ENCODE data around the gene EHHADH.

EHHADH gene

DNA sequence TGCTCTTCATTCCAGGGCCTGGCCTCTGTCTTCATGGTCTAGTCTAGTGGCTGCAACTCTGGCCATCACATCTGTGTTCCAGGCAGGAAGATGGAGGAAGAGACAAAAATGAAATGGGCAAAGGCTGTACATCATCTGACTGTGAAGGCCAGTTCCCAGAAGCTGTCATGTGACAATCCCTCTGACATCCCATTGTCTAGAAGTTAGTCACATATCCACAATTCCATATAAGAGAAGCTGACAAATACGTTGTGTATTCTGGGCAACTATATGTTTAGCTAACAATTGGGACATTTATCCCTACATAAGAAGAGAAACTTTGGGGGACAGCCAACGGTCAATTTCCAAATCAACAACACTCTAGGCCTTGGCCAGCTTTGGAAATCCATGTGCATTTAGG, 66.5 kb downstream of the EHHADH start:
- DNase-seq: no peak

DNA sequence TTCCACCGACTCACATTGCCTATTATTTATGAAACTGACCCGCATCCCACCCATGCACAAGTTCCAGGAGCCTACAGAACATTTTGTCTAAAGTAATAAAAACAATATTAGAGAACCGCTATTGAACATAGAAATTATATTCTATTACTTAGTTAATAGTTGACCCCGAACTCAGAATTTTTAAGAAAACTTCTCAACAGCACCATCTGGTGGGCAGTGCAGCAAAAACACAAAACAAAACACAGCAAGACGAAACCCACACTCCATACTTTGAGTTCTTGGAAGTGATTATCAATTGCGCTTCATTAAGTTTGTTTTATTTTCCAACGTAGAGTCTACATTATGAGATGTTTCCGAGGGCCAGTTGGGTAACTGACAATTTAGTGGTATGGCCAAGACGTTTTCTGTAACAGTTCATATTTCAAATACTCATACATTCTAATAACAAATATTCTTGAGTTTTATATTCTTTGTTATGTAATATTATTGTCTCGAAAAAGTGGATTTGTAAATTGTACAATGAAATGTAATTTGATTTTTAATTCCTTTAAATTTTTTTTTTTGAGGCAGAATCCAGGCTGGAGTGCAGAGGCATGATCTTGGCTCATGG, 77.0 kb downstream of the EHHADH start:
- peak; percentile 21 for DNase-seq

DNA sequence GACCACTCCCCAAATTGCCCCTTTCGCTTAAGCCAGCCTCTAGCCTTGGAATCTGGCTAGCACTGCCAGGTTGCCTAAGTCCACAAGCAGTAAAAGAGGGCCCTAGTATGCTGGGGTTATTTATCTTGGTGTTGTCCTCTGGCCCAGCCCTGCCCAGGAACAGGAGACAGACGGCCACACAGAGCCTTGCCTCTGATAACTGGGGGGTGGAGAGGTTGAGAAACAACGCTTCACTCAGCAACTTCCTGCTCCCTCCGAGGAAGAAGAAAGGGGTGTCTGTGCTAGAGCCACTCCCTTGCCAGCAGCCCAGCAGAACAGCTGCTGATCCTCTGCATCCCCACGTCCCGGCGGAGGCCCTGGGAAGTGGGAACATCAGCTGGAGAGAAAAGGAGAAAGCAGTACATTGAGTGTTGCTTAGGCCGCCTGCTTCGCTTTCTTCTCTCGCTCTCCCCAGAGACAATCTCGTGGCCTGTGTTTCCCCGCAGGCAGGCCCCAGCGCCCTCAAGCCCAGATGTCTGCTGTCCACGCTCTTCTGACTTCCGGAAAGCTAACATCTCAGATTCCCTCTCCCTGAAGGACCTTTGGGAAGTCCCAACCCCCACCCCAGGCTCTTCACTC, 78.4 kb downstream of the EHHADH start:
- no peak for DNase-seq

DNA sequence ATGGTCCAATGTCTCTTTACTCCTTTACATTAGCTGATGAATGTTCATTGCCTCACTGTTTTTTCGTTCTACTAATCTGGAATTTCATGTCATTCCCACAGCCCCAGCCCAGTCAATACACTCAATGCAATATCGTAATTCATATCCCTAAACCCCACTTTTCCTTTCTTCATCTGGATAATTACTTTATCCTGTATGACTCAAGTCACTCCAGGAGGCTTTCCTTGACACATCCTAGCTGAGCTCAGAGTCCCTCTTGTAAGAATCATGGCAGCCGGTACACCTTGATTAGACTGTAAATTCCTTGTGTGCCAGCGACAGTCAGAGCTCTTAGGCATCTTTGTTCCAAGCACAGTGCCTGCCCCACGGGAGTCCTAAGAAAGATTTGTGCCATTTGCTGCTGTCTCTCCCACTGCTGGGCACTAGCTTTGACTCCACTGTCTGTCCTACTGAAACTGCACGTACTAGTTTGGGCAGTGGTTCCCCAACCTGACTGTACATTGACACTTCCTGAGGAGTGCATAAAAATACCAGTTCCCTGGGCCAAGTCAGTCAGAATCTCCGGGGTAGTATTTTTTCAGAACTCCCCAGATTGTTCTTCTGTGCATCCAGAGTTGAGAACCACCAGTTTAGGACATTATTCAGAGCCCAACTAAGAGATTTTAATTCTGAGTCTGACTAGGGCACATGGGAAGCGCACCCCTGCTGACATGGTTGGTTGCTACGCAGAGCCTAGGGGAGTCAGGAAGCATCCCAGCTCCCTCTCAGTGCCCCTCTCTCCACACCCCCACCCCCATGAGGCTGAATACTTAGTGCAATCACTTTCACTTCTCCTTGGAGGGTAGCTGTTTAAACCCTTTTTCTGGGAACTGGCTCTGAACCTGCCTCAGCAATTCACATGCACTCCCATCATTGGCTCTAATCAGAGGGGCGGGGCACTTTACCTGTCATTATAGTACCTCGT, 81.5 kb downstream of the EHHADH start:
- DNase-seq: no peak

DNA sequence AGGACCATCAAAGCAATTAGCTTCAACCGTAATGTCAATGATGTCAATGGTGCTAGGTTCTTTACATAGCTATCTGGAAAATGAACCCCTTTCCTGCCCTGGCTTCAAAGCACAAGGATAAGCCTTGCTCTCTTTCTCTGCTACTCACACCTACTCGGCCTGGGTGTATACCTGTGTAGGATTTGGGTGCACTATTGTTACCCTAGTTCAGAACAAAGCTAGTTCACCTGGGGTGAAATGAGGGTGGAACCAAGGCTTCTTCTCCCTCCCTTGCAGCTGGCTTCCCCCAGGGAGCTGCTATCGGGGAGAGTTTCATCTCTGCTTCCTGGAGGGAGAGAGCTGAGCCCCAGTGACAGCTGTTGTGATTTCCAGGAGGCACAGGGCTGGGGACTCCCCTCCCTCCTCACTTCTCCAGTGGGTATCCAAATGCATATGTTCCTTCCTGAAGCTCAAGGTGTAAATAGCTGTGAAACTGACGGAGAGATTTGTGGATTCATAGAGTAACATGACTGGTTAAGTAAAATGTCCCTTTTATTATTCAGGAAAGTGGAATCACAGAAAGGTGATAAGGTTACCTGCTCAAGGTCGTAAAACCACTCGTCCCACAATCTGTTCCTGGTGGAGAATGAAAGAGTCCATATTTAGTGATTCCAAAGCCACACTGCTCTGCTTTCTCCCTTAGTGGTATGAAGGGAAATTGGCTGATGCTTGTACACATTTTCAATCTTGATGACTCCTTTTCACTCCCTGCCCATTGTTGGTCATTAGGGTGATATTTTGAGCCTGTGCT, 89.2 kb downstream of the EHHADH start:
- no peak for DNase-seq

DNA sequence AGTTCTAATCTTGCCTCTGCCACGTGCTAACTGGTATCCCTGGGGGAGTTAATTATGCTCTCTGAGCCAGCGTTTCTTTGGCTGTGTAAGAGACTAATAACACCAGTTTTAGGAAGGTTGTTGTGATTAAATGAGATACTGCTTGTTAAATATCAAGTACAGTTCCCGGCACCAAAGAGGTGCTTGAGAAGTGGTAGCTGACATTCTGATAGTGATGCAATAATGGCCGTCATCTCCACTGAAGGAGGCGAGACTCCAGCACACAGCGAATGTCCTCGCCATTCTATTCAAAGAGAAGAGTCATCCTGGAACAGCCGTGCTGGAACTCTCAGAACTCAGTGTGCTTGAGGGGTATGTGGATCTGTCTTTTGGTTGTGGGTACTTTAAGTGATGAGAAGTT, 91.2 kb downstream of the EHHADH start:
- DNase-seq: no peak

DNA sequence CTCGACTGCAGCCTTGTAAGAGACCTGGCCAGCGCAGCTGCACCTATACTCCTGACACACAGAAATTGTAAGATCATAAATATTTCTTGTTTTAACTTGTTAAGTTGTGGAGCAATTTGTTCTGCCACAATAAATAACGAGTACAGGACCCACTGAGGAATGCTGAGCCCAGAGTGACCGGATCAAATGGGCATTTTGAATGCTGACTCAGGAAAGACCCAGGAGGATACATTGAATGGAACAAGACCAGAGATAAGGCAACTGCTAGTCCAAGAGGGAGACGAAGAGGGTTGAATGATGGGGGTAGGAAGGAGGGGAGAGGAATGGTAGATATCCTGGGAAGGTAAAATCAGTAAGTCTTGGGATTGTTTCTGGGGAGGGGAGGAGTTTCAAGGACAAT, 92.1 kb downstream of the EHHADH start:
- DNase-seq: no peak

DNA sequence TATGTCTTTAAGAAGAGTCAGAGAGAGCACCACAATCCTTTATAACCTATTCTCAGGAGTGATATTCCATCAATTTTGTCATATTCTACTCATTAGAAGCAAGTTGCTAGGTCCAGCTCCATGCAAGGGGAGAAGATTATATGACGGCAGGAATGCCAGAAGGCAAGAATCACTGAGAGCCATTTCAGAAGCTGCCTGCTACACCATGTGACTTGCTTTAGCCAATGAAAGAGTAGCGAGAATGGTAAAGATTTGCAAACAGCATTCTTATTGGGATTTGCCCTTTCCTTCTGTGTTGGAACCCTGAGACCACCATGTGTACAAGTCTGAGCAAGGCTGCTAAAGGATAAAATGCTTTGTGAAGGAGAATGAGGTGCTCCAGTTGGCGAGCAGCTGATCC, 96.5 kb downstream of the EHHADH start:
- no peak for DNase-seq

DNA sequence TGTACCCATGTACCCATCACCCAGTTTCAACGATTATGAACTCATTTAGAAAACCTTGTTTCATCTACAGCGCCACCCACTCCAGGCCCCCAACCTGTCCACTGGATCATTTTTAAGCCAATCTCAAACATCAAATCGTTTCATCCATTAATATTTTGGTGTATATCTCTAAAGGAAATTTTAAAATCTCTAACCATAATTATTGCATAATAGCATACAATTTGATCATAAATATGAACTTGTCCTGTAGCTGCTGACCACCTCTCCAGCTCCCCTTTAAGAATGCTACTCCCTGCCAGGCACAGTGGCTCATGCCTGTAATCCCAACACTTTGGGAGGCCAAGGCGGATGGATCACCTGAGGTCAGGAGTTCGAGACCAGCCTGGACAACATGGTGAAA, 98.2 kb downstream of the EHHADH start:
- DNase-seq: no peak

DNA sequence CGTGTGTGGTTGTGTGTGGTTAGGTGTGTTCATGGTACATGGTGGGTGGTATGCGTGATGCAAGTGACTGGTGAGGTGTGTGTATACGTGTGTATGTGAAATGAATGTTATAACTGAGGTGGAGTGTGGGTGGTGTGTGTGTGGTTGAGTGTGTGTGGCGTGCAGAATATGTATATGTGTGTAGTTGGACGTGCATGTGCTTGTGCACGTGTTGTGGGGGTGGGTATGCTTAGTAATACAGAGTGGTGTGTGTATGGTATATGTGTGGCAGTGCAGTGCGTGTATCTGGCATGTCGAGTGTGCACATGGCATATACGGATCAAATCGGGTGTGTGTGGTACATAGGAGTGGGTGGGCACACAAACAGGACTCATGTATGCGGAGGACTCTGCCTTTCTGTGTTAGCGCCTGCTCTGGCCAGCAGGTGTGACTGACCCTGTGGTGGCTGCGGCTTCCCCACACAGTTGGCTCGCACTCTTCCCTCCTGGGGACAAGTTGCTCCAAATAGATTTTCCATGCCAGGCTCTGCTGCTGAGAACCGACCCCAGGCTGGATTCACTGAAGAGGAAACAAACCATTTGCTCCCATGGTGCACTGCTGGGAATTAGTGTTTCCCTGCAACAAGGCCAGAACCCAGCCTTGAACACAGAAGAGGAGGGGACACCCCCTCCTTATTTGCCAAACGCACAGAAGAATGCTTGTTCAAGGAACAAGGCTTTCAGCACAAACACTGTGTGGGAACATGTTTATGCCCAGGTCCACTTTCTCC, 99.8 kb downstream of the EHHADH start:
- peak; percentile 15 for DNase-seq

DNA sequence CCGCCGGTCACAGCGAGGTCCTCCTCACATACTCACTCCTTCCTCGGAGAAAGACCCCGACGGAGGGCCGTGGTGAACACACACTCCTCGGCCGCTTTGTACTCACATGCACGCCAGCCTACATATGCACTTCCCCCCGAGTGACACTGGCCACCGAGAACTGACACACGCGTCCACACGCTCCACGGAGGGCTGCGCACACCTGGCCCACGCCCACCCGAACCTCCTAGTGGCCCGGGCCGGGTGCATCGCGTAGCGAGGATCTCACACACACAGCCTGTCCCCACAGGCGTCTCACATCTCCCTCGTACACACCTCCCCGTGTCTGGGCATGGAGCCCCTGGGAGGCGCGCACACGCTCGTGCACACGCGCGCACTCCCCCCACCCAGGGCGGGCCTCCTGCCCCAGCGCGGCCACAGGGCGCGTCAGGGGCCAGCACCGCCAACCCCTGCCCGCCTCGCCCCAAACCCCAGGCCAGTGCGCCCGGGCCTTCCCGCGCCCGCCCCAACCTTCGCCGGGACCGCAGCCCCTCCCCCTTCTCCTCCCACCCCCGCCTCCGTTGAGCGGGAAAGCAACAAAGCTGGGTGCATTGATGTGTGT, 100.6 kb downstream of the EHHADH start:
- no peak for DNase-seq

DNA sequence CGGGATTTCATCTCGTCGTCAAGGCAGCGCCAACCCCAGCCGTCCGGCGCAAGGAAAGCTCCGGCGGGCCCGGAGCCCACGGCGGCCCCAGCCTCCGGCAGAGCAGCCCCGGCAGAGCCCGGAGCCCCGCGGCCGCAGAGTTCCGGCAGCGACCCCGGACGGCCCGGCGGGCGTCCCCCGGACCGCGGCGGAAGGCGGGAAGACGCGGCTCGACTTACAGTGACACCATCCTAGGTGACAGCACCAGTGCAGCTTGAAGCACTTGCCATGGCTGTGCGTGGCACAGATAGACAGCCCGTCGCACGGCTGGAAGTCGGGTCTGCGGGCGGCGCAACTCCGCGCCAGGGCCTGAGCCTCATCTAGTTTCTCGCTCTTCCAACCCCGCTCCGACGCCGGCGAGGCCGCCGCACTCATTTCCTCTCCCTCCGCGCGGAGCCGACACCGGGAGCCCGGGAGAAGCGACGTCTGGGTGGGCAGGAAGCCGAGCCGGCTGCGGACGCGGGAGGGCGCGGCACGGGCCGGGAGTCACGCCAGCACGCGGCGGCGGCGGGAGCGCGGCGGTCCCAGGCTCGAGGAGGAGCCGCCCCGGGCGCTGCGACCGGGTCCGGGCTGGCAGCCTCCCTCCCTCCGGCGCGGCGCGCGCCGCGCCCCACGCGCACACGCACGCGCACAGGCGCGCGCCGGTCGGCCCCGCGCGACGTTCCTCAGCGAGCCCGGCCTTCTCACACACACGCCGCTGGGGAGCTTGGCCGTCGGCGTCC, 101.3 kb downstream of the EHHADH start, which contains the start of gene C3orf70:
Gene C3orf70 (minus strand): TSS at position 651 of the 761 bp plus-strand sequence. CDS start 237 bp downstream, at position 414.
- peak; percentile 76 for DNase-seq

DNA sequence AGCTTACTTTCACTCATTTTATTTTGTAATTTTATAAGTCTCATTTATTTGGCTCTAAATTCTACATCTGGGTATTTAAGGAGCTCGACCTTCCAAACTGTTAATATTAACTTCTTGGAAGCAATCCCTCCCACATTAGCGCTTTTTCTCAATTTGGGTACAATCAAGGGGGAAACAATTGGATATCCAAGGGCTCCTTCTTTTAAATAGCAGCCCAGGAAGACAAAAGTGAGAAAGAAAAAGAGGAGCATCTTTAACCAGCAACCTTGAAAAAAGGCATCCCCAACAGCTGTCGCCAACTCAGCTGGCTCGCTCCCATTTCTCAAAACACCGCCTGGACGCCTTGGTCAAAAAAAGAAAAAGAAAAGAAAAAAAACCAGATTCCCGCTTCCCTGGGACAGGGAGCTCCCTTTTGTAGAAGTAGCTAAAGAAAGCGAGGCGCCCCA, 101.9 kb downstream of the EHHADH start:
- no peak for DNase-seq

DNA sequence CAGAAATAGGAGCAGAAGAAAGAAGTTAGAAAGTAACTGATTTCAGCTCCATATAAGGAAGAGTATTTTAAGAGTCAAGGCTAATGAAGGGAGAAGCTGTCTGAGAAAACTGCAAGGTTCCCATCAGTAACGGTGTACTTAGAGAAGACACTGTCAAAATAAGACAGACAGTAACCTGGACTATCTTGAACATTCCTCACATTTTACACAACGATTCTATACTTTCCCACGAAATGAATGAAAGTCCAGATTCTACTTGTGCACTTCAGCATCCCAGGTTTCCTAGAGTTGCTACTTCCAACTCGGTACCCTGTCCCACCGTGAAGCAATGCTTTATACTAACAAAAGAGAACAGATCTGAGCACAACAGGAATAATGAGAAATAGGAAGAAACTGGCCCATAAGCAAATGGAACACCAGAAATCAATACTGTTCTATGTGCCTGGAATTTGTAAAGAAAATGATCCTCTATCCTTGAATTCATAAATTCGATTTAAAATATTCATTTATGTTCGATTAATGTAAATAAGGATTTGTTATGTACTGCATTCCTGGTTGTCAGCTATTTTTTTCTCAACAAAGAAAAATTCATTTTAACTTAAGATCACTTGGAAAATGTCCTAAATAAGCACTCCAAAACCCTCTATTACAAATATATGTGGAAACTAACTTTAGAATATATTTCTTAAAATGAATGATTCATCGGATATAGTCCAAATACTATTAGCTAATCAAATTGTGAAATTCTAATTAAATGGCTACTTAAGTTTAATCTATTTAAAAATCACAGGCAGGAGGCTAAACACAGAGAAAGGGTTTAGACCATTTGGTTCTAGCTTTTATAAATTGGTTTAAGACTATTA, 102.5 kb downstream of the EHHADH start:
- no peak for DNase-seq

DNA sequence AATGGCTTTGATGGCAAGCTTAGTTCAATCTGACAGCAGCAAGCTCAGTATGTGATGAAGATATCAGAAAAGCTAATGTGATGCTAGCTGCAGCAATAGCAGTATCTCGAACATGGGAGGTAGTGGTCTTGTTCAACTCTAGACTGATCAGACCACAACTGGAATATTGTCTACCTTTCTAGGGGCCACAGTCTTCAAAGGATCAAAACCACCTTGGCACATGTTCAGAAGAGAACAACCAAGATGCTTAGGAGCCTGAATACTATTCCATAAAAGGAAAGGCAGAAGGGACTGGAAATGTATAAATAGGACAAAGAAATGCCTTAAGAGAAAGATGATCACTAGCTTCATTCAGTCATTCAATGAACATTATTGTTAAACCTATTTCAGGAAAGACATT, 103.3 kb downstream of the EHHADH start:
- DNase-seq: no peak

DNA sequence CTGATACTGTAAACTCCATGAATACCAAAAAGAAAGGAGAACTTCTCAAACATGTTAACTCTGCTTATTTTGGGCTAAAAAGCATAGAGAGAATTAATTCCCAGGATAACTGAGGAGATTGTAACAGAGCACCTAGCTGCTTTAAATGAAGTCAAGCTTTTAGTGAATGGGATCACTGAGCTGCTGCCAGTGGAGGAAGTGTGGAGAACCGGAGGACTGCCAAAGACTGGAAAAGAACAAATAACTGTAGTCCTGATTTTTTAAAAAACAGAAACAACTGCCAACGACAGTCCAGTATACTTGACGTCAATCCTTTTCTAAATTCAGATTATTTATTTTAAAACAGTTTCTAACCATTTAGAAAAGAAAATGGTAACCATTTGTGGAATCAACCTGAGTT, 104.3 kb downstream of the EHHADH start:
- no peak for DNase-seq

DNA sequence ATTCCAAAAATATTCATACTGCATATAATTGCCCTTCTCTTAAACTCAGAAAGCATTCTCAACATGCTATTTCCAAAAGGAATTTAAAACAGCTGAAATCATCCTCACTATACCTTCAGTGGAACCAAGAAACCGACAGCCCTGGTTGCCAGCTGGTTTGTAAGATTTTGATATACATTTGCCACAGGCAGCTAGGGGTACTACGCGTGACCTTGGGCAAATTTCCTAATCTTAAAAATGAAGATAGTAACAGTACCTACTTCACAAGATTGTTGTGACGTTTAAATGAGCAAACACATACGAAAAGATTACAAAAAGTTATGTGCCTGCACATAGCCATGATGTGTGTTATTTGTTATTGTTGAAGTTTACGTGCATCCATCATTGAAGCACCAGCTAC, 108.3 kb downstream of the EHHADH start:
- DNase-seq: no peak

DNA sequence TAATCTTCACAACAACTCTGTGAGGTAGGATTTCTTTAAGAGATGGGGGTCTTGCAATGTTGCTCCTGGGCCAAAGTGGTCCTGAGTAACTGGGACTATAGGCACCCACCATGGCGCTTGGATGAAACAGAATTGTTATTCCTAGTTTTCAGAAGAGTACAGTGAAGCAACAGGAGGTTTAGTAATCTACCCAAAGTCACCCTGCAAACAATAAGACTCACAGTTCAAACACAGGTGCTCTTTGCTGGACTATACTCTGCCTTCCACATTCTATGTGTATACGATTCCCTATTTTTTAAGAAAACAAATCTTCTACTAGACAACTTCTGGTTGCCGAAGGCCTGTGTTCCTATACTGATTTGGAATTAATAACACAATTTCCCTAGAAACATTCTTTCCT, 109.1 kb downstream of the EHHADH start:
- no peak for DNase-seq
